OCI-M2 (cell line): ENCODE data around the gene KDM4E.
A peak's percentile ranks its signal among the peaks of the same experiment; 100 is the strongest.
"Not testable (repeated sequence)": the region's sequence is repeated elsewhere in the genome, so short reads cannot be mapped to it uniquely, and the experiment has no call there.

Experiments used
- DNase-seq: peaks from one replicate; lab custom pipeline; 2025; ENCODE audit not compliant: unreplicated experiment; lab: John Stamatoyannopoulos, UW

KDM4E gene

GRCh38 chr11:95024958-95025357 is at the start of gene KDM4E:
TSS of gene KDM4E (plus strand) at chr11:95025258. CDS start at chr11:95025558, 300 bp downstream.
- no peak for DNase-seq

GRCh38 chr11:94975599-94975998 is 49.5 kb upstream of the KDM4E start:
- no peak for DNase-seq

GRCh38 chr11:94987378-94987777 is 37.7 kb upstream of the KDM4E start:
- no peak for DNase-seq

- no peak for DNase-seq
Measured at GRCh38 chr11:94988748-94989147, 36.3 kb upstream of the KDM4E start.

GRCh38 chr11:94993400-94993943 is 31.6 kb upstream of the KDM4E start:
- DNase-seq: no peak

- DNase-seq: no peak
Measured at GRCh38 chr11:94997437-94997836, 27.6 kb upstream of the KDM4E start.

GRCh38 chr11:94998285-94998684 is 26.8 kb upstream of the KDM4E start:
- no peak for DNase-seq

- no peak for DNase-seq
Measured at GRCh38 chr11:95003716-95004115, 21.3 kb upstream of the KDM4E start.

GRCh38 chr11:95005642-95006041 is 19.4 kb upstream of the KDM4E start:
- DNase-seq: no peak

- DNase-seq: no peak
Measured at GRCh38 chr11:95011376-95011775, 13.7 kb upstream of the KDM4E start.

- no peak for DNase-seq
Measured at GRCh38 chr11:95014184-95014821, 10.8 kb upstream of the KDM4E start.

- DNase-seq: no peak
Measured at GRCh38 chr11:95016139-95016538, 8.9 kb upstream of the KDM4E start.

GRCh38 chr11:95021468-95021867 is 3.6 kb upstream of the KDM4E start:
- DNase-seq: not testable (repeated sequence)

- not testable (repeated sequence) for DNase-seq
Measured at GRCh38 chr11:95025594-95025993, 536 bp downstream of the KDM4E start.

- no peak for DNase-seq
Measured at GRCh38 chr11:95028357-95028756, 3.3 kb downstream of the KDM4E start.

GRCh38 chr11:95033051-95033450 is 8.0 kb downstream of the KDM4E start:
- DNase-seq: no peak

- no peak for DNase-seq
Measured at GRCh38 chr11:95035316-95035715, 10.3 kb downstream of the KDM4E start.

GRCh38 chr11:95037356-95038035 is 12.4 kb downstream of the KDM4E start:
- peak; percentile 21 for DNase-seq

GRCh38 chr11:95042239-95042638 is 17.2 kb downstream of the KDM4E start:
- no peak for DNase-seq

GRCh38 chr11:95042906-95043305 is 17.8 kb downstream of the KDM4E start:
- DNase-seq: no peak

GRCh38 chr11:95044010-95044409 is 19.0 kb downstream of the KDM4E start:
- DNase-seq: no peak

- no peak for DNase-seq
Measured at GRCh38 chr11:95045812-95046211, 20.8 kb downstream of the KDM4E start.
